H1 (cell line): Measurements from ENCODE around the gene FAR2. TPM values are rescaled to one million over a fixed set of nuclear protein-coding genes. Genes with fewer than 3 reads are reported as not detected.

ENCODE experiments used
- CTCF ChIA-PET: fragments of 300-600 bp; sonication (Branson Sonifier 250); formaldehyde crosslinking; loops from one replicate; lab custom pipeline; 2021; ENCODE audit not compliant: partially characterized antibody; lab: Charles Lee
- POLR2A ChIA-PET: fragments of 300-600 bp; sonication (Branson Sonifier 250); formaldehyde crosslinking; loops from one replicate; lab custom pipeline; 2021; ENCODE audit warnings: inconsistent platforms; ENCODE audit not compliant: partially characterized antibody; lab: Charles Lee
- DNase-seq, 2 experiments: peaks; one replicate each; pipeline versions ENCODE4 v3.0.0 to v3.0.0-alpha.2; 2010 to 2022; ENCODE audit warnings: low spot score in 2 of 2, low read depth in 1 of 2, mixed read lengths in 1 of 2
- FAIRE-seq: peaks from 2 replicates; lab custom pipeline; 2011; peaks lifted over from hg19 to GRCh38; lab: Jason Lieb, UNC
- H2AFZ ChIP-seq: 2 replicates; pipeline ENCODE4 v1.8.1; 2012; ENCODE audit warnings: low read length, inconsistent platforms
- H2AK5ac ChIP-seq: 2 replicates; pipeline ENCODE4 v1.6.1; 2013; ENCODE audit warnings: low read depth, low read length
- H2BK120ac ChIP-seq: replicated peaks from 2 replicates; pipeline ENCODE3; 2013; ENCODE audit warnings: low read depth, low read length, inconsistent platforms
- H2BK12ac ChIP-seq: 2 replicates; pipeline ENCODE4 v1.6.1; 2013; ENCODE audit warnings: low read depth, low read length
- H2BK15ac ChIP-seq: 2 replicates; pipeline ENCODE4 v1.6.1; 2013; ENCODE audit warnings: low read length
- H2BK20ac ChIP-seq: 2 replicates; pipeline ENCODE4 v1.6.1; 2013; ENCODE audit warnings: low read length
- H2BK5ac ChIP-seq: 2 replicates; pipeline ENCODE4 v1.6.1; 2013; ENCODE audit warnings: low read depth, low read length
- H3K14ac ChIP-seq: 2 replicates; pipeline ENCODE4 v1.6.1; 2013; ENCODE audit warnings: inconsistent platforms; ENCODE audit not compliant: insufficient read length
- H3K18ac ChIP-seq: 2 replicates; pipeline ENCODE4 v1.6.1; 2013; ENCODE audit warnings: low read length; ENCODE audit errors: extremely low read depth
- H3K23ac ChIP-seq: 2 replicates; pipeline ENCODE4 v1.6.1; 2013; ENCODE audit warnings: inconsistent platforms; ENCODE audit not compliant: insufficient read length
- H3K23me2 ChIP-seq: 2 replicates; pipeline ENCODE4 v1.6.1; 2013; ENCODE audit warnings: low read depth, low read length
- H3K27ac ChIP-seq: 2 replicates; pipeline ENCODE4 v1.6.1; 2011; ENCODE audit warnings: low read depth, low read length, inconsistent platforms
- H3K27me3 ChIP-seq, 4 experiments: replicated peaks in 1 of 4; 1 replicate in 1 of 4; 2 replicates in 3 of 4; pipeline versions ENCODE4 v1.6.1 to v1.8.1; 2011 to 2013; ENCODE audit warnings: low read length in 3 of 4, mild to moderate bottlenecking in 3 of 4, inconsistent platforms in 2 of 4, mixed read lengths in 2 of 4, moderate library complexity in 1 of 4; ENCODE audit not compliant: control insufficient read depth in 3 of 4, insufficient read depth in 3 of 4; ENCODE audit errors: extremely low read depth in 1 of 4
- H3K36me3 ChIP-seq, 4 experiments: 2 replicates each; pipeline versions ENCODE4 v1.6.1 to v1.8.1; 2011 to 2013; ENCODE audit warnings: mild to moderate bottlenecking in 4 of 4, low read length in 3 of 4, moderate library complexity in 2 of 4, control low read depth in 1 of 4, inconsistent platforms in 1 of 4; ENCODE audit not compliant: insufficient read depth in 4 of 4, control insufficient read depth in 2 of 4
- H3K4ac ChIP-seq: replicated peaks from 2 replicates; pipeline ENCODE3; 2013; ENCODE audit warnings: low read length, low read depth, mixed read lengths, inconsistent platforms; ENCODE audit not compliant: insufficient read length
- H3K4me1 ChIP-seq, 4 experiments: replicated peaks in 1 of 4; 1 replicate in 1 of 4; 2 replicates in 3 of 4; pipeline versions ENCODE4 v1.6.1 to v1.8.1; 2011 to 2013; ENCODE audit warnings: low read length in 3 of 4, inconsistent platforms in 2 of 4, mixed read lengths in 1 of 4; ENCODE audit not compliant: insufficient read depth in 4 of 4, control insufficient read depth in 3 of 4
- H3K4me2 ChIP-seq, 2 experiments: 2 replicates each; pipeline versions ENCODE4 v1.6.1 to v1.8.1; 2011 to 2013; ENCODE audit warnings: low read depth in 2 of 2, low read length in 2 of 2, control low read depth in 1 of 2, inconsistent platforms in 1 of 2, mild to moderate bottlenecking in 1 of 2; ENCODE audit not compliant: insufficient read depth in 1 of 2
- H3K4me3 ChIP-seq, 4 experiments: fragments of 200-600, 300-600 bp in 1 of 4; sonication (generic), shearing (Covaris generic), sonication (Bioruptor Twin) in 1 of 4; 2 replicates each; pipeline versions ENCODE4 v1.5.1 to v1.8.1; 2011 to 2016; ENCODE audit warnings: low read length in 4 of 4, low read depth in 3 of 4, control low read depth in 2 of 4, inconsistent platforms in 2 of 4, mild to moderate bottlenecking in 2 of 4, mixed read lengths in 1 of 4, moderate library complexity in 1 of 4; ENCODE audit not compliant: insufficient read depth in 2 of 4; ENCODE audit errors: extremely low read depth in 1 of 4
- H3K56ac ChIP-seq: replicated peaks from 2 replicates; pipeline ENCODE3; 2013; ENCODE audit warnings: low read depth, mild to moderate bottlenecking, mixed read lengths, low read length, inconsistent platforms; ENCODE audit not compliant: insufficient read length
- H3K79me1 ChIP-seq: 2 replicates; pipeline ENCODE4 v1.6.1; 2013; ENCODE audit warnings: low read depth, low read length, control low read depth
- H3K79me2 ChIP-seq, 2 experiments: 2 replicates each; pipeline versions ENCODE4 v1.6.1 to v1.8.1; 2012 to 2013; ENCODE audit warnings: low read length in 2 of 2, mild to moderate bottlenecking in 2 of 2, inconsistent platforms in 1 of 2; ENCODE audit not compliant: insufficient read depth in 2 of 2, control insufficient read depth in 1 of 2
- H3K9ac ChIP-seq, 4 experiments: replicated peaks in 1 of 4; 1 replicate in 1 of 4; 2 replicates in 3 of 4; pipeline versions ENCODE4 v1.6.1 to v1.8.1; 2011 to 2013; ENCODE audit warnings: low read depth in 3 of 4, low read length in 3 of 4, control low read depth in 2 of 4, mild to moderate bottlenecking in 2 of 4, moderate library complexity in 2 of 4, inconsistent platforms in 1 of 4; ENCODE audit errors: extremely low read depth in 1 of 4
- H3K9me3 ChIP-seq, 2 experiments: 2 replicates each; pipeline versions ENCODE4 v1.6.1 to v1.8.1; 2012 to 2013; ENCODE audit warnings: mild to moderate bottlenecking in 2 of 2, moderate library complexity in 2 of 2, control low read depth in 1 of 2, inconsistent platforms in 1 of 2, low read depth in 1 of 2, low read length in 1 of 2, mixed read lengths in 1 of 2; ENCODE audit not compliant: insufficient read depth in 2 of 2
- H4K20me1 ChIP-seq, 2 experiments: replicated peaks in 1 of 2; 2 replicates each; pipeline versions ENCODE3 to v1.8.1; 2011 to 2013; ENCODE audit warnings: inconsistent platforms in 2 of 2, low read length in 2 of 2, mild to moderate bottlenecking in 1 of 2; ENCODE audit not compliant: insufficient read depth in 2 of 2, control insufficient read depth in 1 of 2
- H4K5ac ChIP-seq: 2 replicates; pipeline ENCODE4 v1.6.1; 2013; ENCODE audit warnings: low read length, low read depth, mixed read lengths, inconsistent platforms; ENCODE audit not compliant: insufficient read length
- H4K8ac ChIP-seq: 2 replicates; pipeline ENCODE4 v1.8.0; 2013; ENCODE audit warnings: mild to moderate bottlenecking, moderate library complexity, low read length, inconsistent platforms; ENCODE audit not compliant: insufficient read depth; ENCODE audit errors: extremely low read depth
- H4K91ac ChIP-seq: replicated peaks from 2 replicates; pipeline ENCODE3; 2013; ENCODE audit warnings: low read length, mixed read lengths, inconsistent platforms; ENCODE audit not compliant: insufficient read length
- ASH2L ChIP-seq: fragments of 200-600, 300-600 bp; sonication (generic); IDR thresholded peaks from one replicate; pipeline ENCODE4 v1.7.1; 2017; ENCODE audit warnings: low read length
- ATF2 ChIP-seq: IDR thresholded peaks from 2 replicates; pipeline ENCODE4 v1.6.1; 2012; ENCODE audit warnings: low read length, inconsistent platforms
- CHD1 ChIP-seq: IDR thresholded peaks from 2 replicates; pipeline ENCODE4 v1.6.1; 2012; ENCODE audit warnings: low read depth, low read length, improper control_type of control experiment
- FOSL1 ChIP-seq: IDR thresholded peaks from 2 replicates; pipeline ENCODE4 v1.6.1; 2011; ENCODE audit warnings: mild to moderate bottlenecking, low read depth, low read length, moderate library complexity; ENCODE audit not compliant: insufficient read depth
- JUN ChIP-seq: IDR thresholded peaks from 2 replicates; pipeline ENCODE4 v1.6.1; 2011; ENCODE audit warnings: low read depth, mild to moderate bottlenecking, improper control_type of control experiment, low read length
- POLR2AphosphoS5 ChIP-seq: IDR thresholded peaks from 2 replicates; pipeline ENCODE4 v1.6.1; 2011; ENCODE audit warnings: low read depth, low read length
- POU5F1 ChIP-seq: IDR thresholded peaks from 2 replicates; pipeline ENCODE4 v1.6.1; 2011; ENCODE audit warnings: low read depth, mild to moderate bottlenecking, low read length, moderate library complexity
- SP1 ChIP-seq: IDR thresholded peaks from 2 replicates; pipeline ENCODE4 v1.6.1; 2011; ENCODE audit warnings: low read depth, low read length
- TEAD4 ChIP-seq: IDR thresholded peaks from 2 replicates; pipeline ENCODE4 v1.6.1; 2012; ENCODE audit warnings: low read depth, low read length, inconsistent platforms, mixed read lengths
- ZNF274 ChIP-seq: IDR thresholded peaks from 2 replicates; pipeline ENCODE4 v1.7.0; 2012; ENCODE audit warnings: low read length, borderline replicate concordance; ENCODE audit errors: extremely low read depth
- WGBS, 2 experiments: shearing (Covaris generic) in 1 of 2; methylation state at CpG; one replicate each; pipeline versions ENCODE4 v1.1.6 to v1.1.7; 2013 to 2015; ENCODE audit warnings: low lambda C conversion rate in 2 of 2, mixed read lengths in 2 of 2, inconsistent platforms in 1 of 2, low coverage in 1 of 2, missing lambda C conversion rate in 1 of 2; ENCODE audit not compliant: insufficient replicate concordance in 2 of 2, insufficient coverage in 1 of 2, insufficient read length in 1 of 2; ENCODE audit errors: extremely low coverage in 1 of 2, missing lambda C conversion rate in 1 of 2; 5-methylcytosine and 5-hydroxymethylcytosine counted together
- polyA plus RNA-seq, 7 experiments: library from polyadenylated mRNA; depleted of rRNA in 3 of 7; stranded (reverse) in 5 of 7; unstranded in 2 of 7; fragments of >200 nt in 5 of 7; fragments of 200-250 nt in 2 of 7; gene quantifications; 1 replicate in 5 of 7; 2 replicates in 1 of 7; 4 replicates in 1 of 7; pipeline versions ENCODE4 v1.2.1 to v1.2.3, GENCODE V29; 2011 to 2013; ENCODE audit warnings: missing spikeins in 2 of 7, mixed read lengths in 2 of 7
- total RNA-seq: library from RNA; stranded (reverse); fragmentation: NEBNext Ultra II Directional; extraction: Animal tissue kit (Norgen Biotek cat#: 25700); gene quantifications from 2 replicates; pipeline ENCODE4 v1.2.1, GENCODE V29; 2021
- TF ChIP-seq, protein P1 (sequence below): IDR thresholded peaks from 2 replicates; pipeline ENCODE4 v1.6.1; 2011; ENCODE audit warnings: low read length, improper control_type of control experiment

The FAR2 gene
- total and polyA plus RNA-seq, 2 of the 8 experiments (the other 6 are each of a cell fraction or from before 2014, with no cell fraction given): 24.0 to 24.1 TPM

- no peaks in the 10 kb centered on the region for H3K4me1 ChIP-seq
- H2AK5ac ChIP-seq: no peak overlapping the region
- H3K23ac ChIP-seq: no peak overlapping the region
- H4K91ac ChIP-seq: no peak overlapping the region
- no peak overlapping the region for H3K4ac ChIP-seq
- no peak overlapping the region for H3K9ac ChIP-seq
- ChIA-PET CTCF (no interaction called here), POLR2A (no interaction called here)
- H3K79me2 ChIP-seq: no peaks in the 10 kb centered on the region
- H3K56ac ChIP-seq: no peak overlapping the region
- H4K20me1 ChIP-seq: no peaks in the 10 kb centered on the region
- H2BK120ac ChIP-seq: no peak overlapping the region
- H3K79me1 ChIP-seq: no peaks in the 10 kb centered on the region
- H3K27me3 ChIP-seq: no peaks in the 10 kb centered on the region
- H2AFZ ChIP-seq: no peak overlapping the region
- no peak overlapping the region for H4K5ac ChIP-seq
- H3K36me3 ChIP-seq: peaks cover 0 to 24% (median 0%) of the 10 kb centered on the region in 4 experiments; a peak in 4 of 8 replicates
- no peak overlapping the region for H3K27ac ChIP-seq
- no peaks in the 10 kb centered on the region for H3K23me2 ChIP-seq
- no peak for DNase-seq
- H3K9me3 ChIP-seq: no peaks in the 10 kb centered on the region
- H4K8ac ChIP-seq: no peak overlapping the region
- H2BK15ac ChIP-seq: no peak overlapping the region
- no peak overlapping the region for H2BK20ac ChIP-seq
- H3K14ac ChIP-seq: no peak overlapping the region
- no peak overlapping the region for H2BK5ac ChIP-seq
- no peak for FAIRE-seq
- H3K18ac ChIP-seq: no peak overlapping the region
- no peak overlapping the region for H3K4me3 ChIP-seq
- 93% methylated on average over 2 of the region's 2 CpGs; no CpG with 5 or more reads in 1 of the 2 experiments for WGBS, 2 experiments
- H2BK12ac ChIP-seq: no peak overlapping the region
- H3K4me2 ChIP-seq: no peak overlapping the region
- TF ChIP-seq ATF2 (no peak), FOSL1 (no peak), ASH2L (no peak), POLR2AphosphoS5 (no peak), CHD1 (no peak), JUN (no peak), ZNF274 (no peak), TEAD4 (no peak), POU5F1 (no peak), SP1 (no peak)
- TF ChIP-seq, protein P1, sequence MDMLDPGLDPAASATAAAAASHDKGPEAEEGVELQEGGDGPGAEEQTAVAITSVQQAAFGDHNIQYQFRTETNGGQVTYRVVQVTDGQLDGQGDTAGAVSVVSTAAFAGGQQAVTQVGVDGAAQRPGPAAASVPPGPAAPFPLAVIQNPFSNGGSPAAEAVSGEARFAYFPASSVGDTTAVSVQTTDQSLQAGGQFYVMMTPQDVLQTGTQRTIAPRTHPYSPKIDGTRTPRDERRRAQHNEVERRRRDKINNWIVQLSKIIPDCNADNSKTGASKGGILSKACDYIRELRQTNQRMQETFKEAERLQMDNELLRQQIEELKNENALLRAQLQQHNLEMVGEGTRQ: no peak
These were observed 194.1 kb downstream of the FAR2 start for GRCh38 chr12:29343022-29343799.
